ENCODE measurements around the gene OXCT2.

DNA sequence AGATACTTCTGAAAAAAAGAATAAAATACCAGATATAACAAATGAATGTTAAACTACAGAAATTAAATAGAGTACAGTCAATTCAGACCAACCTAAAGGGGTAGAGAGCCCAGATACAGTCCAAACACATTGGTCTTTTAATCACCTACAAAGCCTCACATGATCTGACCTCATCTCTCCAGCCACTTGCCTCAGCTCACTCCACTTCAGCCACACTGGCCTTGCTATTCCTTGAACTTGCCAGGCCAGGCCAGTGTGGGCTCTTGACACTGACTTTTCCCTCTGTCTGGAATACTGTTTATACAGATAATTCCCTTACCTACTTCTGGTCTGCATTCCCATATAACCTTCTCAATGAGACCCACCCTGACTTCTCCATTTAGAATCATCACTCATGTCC lies 49.5 kb downstream of the OXCT2 start:
- TF ChIP-seq CTCF (IDR thresholded peaks at IDR 0.05) (no peak), EP300 (IDR thresholded peaks at IDR 0.05) (no peak)

All from suprapubic skin (tissue), 3 donors.